Endodermal cell (in vitro differentiated cells): ENCODE measurements around the gene TARBP2. TPM values are rescaled to one million over a fixed set of nuclear protein-coding genes. Genes with fewer than 3 reads are reported as not detected.

Experiments
- DNase-seq: peaks from one replicate; pipeline ENCODE4 v3.0.0-alpha.2; 2017
- H3K27ac ChIP-seq: 2 replicates; pipeline ENCODE4 v1.5.1; 2013; ENCODE audit warnings: mild to moderate bottlenecking, low read depth, low read length, moderate library complexity
- H3K27me3 ChIP-seq: 2 replicates; pipeline ENCODE4 v1.6.1; 2013; ENCODE audit warnings: mild to moderate bottlenecking, low read length, moderate library complexity; ENCODE audit not compliant: insufficient read depth, control insufficient read depth, poor library complexity, severe bottlenecking
- H3K36me3 ChIP-seq: 2 replicates; pipeline ENCODE4 v1.7.0; 2013; ENCODE audit warnings: mild to moderate bottlenecking, low read length, moderate library complexity; ENCODE audit not compliant: control insufficient read depth, insufficient read depth
- H3K4me1 ChIP-seq: one replicate; pipeline ENCODE4 v1.7.0; 2013; ENCODE audit warnings: low read length; ENCODE audit not compliant: control insufficient read depth, insufficient read depth
- H3K4me3 ChIP-seq: 2 replicates; pipeline ENCODE4 v1.5.1; 2013; ENCODE audit warnings: mild to moderate bottlenecking, low read length, moderate library complexity
- H3K9ac ChIP-seq: 2 replicates; pipeline ENCODE4 v1.6.1; 2013; ENCODE audit warnings: mild to moderate bottlenecking, low read length, moderate library complexity; ENCODE audit not compliant: poor library complexity, severe bottlenecking; ENCODE audit errors: extremely low read depth
- H3K9me3 ChIP-seq: 2 replicates; pipeline ENCODE4 v1.6.1; 2013; ENCODE audit warnings: mild to moderate bottlenecking, low read length, moderate library complexity; ENCODE audit not compliant: control insufficient read depth
- H3K27ac Mint-ChIP-seq: 2 replicates; pipeline ENCODE4 v1.8.0; 2020; ENCODE audit warnings: mixed read lengths
- H3K27me3 Mint-ChIP-seq: 2 replicates; pipeline ENCODE4 v1.8.0; 2021; ENCODE audit warnings: mild to moderate bottlenecking, mixed read lengths; ENCODE audit not compliant: insufficient read depth
- H3K36me3 Mint-ChIP-seq: 2 replicates; pipeline ENCODE4 v1.8.0; 2020; ENCODE audit warnings: low read depth, mixed read lengths
- H3K4me1 Mint-ChIP-seq: 2 replicates; pipeline ENCODE4 v1.8.0; 2020; ENCODE audit warnings: mixed read lengths
- H3K4me3 Mint-ChIP-seq: 2 replicates; pipeline ENCODE4 v1.8.0; 2020; ENCODE audit warnings: mild to moderate bottlenecking, moderate library complexity, mixed read lengths
- H3K9me3 Mint-ChIP-seq: 2 replicates; pipeline ENCODE4 v1.8.0; 2020; ENCODE audit warnings: mild to moderate bottlenecking, mixed read lengths
- CTCF ChIP-seq: fragments of 200-600 bp; sonication (generic); conservative IDR thresholded peaks from 2 replicates; pipeline ENCODE4 v1.5.0; 2021; ENCODE audit warnings: antibody characterized with exemption, mild to moderate bottlenecking
- WGBS, 2 experiments: methylation state at CpG; one replicate each; pipeline versions ENCODE4 v1.1.5 to v1.1.7; 2013; ENCODE audit warnings: missing lambda C conversion rate in 2 of 2, mixed read lengths in 1 of 2; ENCODE audit not compliant: insufficient coverage in 1 of 2, insufficient read length in 1 of 2; 5-methylcytosine and 5-hydroxymethylcytosine counted together
- total RNA-seq, 2 donors: library from RNA; stranded (reverse); fragmentation: NEBNext Ultra II Directional in 1 of 2; extraction: Animal tissue kit (Norgen Biotek cat#: 25700) in 1 of 2; gene quantifications; 2 replicates in 1 of 2; 3 replicates in 1 of 2; pipeline ENCODE4 v1.2.1, GENCODE V29; 2021

TARBP2 gene
- total RNA-seq, 2 donors from 2014 or later: 48.4 to 60.3 TPM

- Histone ChIP-seq H3K9me3 (no peaks in the 10 kb centered on the region), H3K27ac (no peak overlapping the region), H3K4me1 (peaks cover 17% of the 10 kb centered on the region), H3K4me3 (no peak overlapping the region), H3K36me3 (no peaks in the 10 kb centered on the region), H3K27me3 (no peaks in the 10 kb centered on the region), H3K9ac (no peak overlapping the region)
- no peak for DNase-seq
- Mint-ChIP-seq H3K27ac (no peak overlapping the region), H3K36me3 (no peaks in the 10 kb centered on the region), H3K27me3 (peaks cover 2% of the 10 kb centered on the region), H3K4me3 (peak overlapping the region; percentile 20), H3K9me3 (no peaks in the 10 kb centered on the region), H3K4me1 (peaks cover 45% of the 10 kb centered on the region)
- 100% methylated on average over 1 of the region's 1 CpG; no CpG with 5 or more reads in 1 of the 2 experiments for WGBS, 2 experiments
- TF ChIP-seq CTCF: no peak
These were observed 4.4 kb upstream of the TARBP2 start for GRCh38 chr12:53496752-53497032.

- H3K27me3 ChIP-seq: no peaks in the 10 kb centered on the region
- peaks cover 23% of the 10 kb centered on the region for H3K4me1 ChIP-seq
- no peaks in the 10 kb centered on the region for H3K36me3 ChIP-seq
- Mint-ChIP-seq H3K27me3 (peaks cover 2% of the 10 kb centered on the region), H3K27ac (no peak overlapping the region), H3K4me3 (no peak overlapping the region), H3K36me3 (no peaks in the 10 kb centered on the region), H3K4me1 (peaks cover 44% of the 10 kb centered on the region), H3K9me3 (no peaks in the 10 kb centered on the region)
- H3K27ac ChIP-seq: no peak overlapping the region
- WGBS, 2 experiments: 93 to 96% methylated on average over 2 to 3 of the region's 3 CpGs
- H3K9me3 ChIP-seq: no peaks in the 10 kb centered on the region
- no peak overlapping the region for H3K4me3 ChIP-seq
- no peak overlapping the region for H3K9ac ChIP-seq
- TF ChIP-seq CTCF: no peak
- DNase-seq: peak; percentile 43
These were observed 3.6 kb upstream of the TARBP2 start for GRCh38 chr12:53497461-53497860.

- Mint-ChIP-seq H3K4me3 (peak overlapping the region; percentile 79), H3K4me1 (peaks cover 43% of the 10 kb centered on the region)
- WGBS, 2 experiments: 84% methylated on average over 2 of the region's 2 CpGs; no CpG with 5 or more reads in 1 of the 2 experiments
These were observed 2.9 kb upstream of the TARBP2 start for GRCh38 chr12:53498235-53498630.

More at GRCh38 chr12:53498235-53498630, 2.9 kb upstream of the TARBP2 start:
- no peaks in the 10 kb centered on the region for H3K9me3 ChIP-seq
- DNase-seq: no peak
- peaks cover 4% of the 10 kb centered on the region for H3K36me3 ChIP-seq
- no peak overlapping the region for H3K27ac ChIP-seq
- Mint-ChIP-seq H3K27me3 (peaks cover 2% of the 10 kb centered on the region), H3K36me3 (no peaks in the 10 kb centered on the region), H3K9me3 (no peaks in the 10 kb centered on the region), H3K27ac (no peak overlapping the region)
- H3K9ac ChIP-seq: no peak overlapping the region
- H3K27me3 ChIP-seq: no peaks in the 10 kb centered on the region
- no peak overlapping the region for H3K4me3 ChIP-seq
- no peak for TF ChIP-seq CTCF
- H3K4me1 ChIP-seq: peaks cover 23% of the 10 kb centered on the region
